HG02798 (cell line): ENCODE data around the gene COX4I2.

Source experiments
- ATAC-seq: cut with Tn5 transposase; IDR thresholded peaks from one replicate; pipeline ENCODE4 v1.9.1; 2021; ENCODE audit warnings: mild to moderate bottlenecking; ENCODE audit not compliant: unreplicated experiment, poor library complexity

Gene COX4I2

GRCh38 chr20:31673943-31674463, 36.3 kb downstream of the COX4I2 start:
- no peak for ATAC-seq

- peak; percentile 59 for ATAC-seq
Measured at GRCh38 chr20:31674895-31675827, 37.4 kb downstream of the COX4I2 start.

GRCh38 chr20:31675828-31676608, 38.3 kb downstream of the COX4I2 start:
- ATAC-seq, result peak; percentile 67

- no peak for ATAC-seq
Measured at GRCh38 chr20:31676609-31676989, 38.9 kb downstream of the COX4I2 start.

- ATAC-seq, result no peak
Measured at GRCh38 chr20:31677553-31678260, 40.0 kb downstream of the COX4I2 start.

GRCh38 chr20:31678389-31679356, 41.0 kb downstream of the COX4I2 start:
- ATAC-seq, result no peak

- no peak for ATAC-seq
Measured at GRCh38 chr20:31679357-31680285, 41.9 kb downstream of the COX4I2 start.

- no peak for ATAC-seq
Measured at GRCh38 chr20:31680286-31681127, 42.8 kb downstream of the COX4I2 start.

- no peak for ATAC-seq
Measured at GRCh38 chr20:31681128-31681727, 43.5 kb downstream of the COX4I2 start.

- no peak for ATAC-seq
Measured at GRCh38 chr20:31681769-31682168, 44.1 kb downstream of the COX4I2 start.

GRCh38 chr20:31682352-31682751, 44.6 kb downstream of the COX4I2 start:
- ATAC-seq, result no peak

GRCh38 chr20:31682927-31683326, 45.2 kb downstream of the COX4I2 start:
- ATAC-seq, result no peak

- ATAC-seq, result peak; percentile 40
Measured at GRCh38 chr20:31684153-31685015, 46.7 kb downstream of the COX4I2 start.

- no peak for ATAC-seq
Measured at GRCh38 chr20:31685853-31686643, 48.3 kb downstream of the COX4I2 start.

GRCh38 chr20:31687777-31688176, 50.1 kb downstream of the COX4I2 start:
- no peak for ATAC-seq
